Measurements from ENCODE around the gene TIFAB.

Gene TIFAB

DNA sequence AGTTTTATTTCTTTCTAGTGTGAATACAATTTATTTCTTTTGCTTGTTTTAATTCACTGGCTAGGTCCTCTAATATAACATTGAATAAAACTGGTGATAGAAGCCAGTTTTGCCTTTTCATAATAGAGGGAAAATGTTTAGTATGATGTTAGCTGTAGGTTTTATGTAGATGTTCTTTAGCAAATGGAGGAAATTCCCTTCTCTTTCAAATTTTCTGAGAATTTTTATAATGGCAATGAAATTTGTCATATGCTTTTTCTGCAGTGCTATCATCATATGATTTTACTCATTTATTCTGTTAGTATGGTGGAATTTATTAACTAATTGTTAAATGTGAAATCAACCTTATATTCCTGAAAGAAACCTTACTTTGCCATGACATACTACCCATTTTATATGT lies 35.1 kb downstream of the TIFAB start:
- TF ChIP-seq ZFP3 (CRISPR knock-in tag; IDR thresholded peaks at IDR 0.05) (no peak), ARNTL (CRISPR knock-in tag; IDR thresholded peaks at IDR 0.05; ENCODE audit: borderline replicate concordance, low read depth) (no peak), CSRNP3 (CRISPR knock-in tag; IDR thresholded peaks at IDR 0.05) (no peak), GLIS3 (CRISPR knock-in tag; IDR thresholded peaks at IDR 0.05) (no peak), SNAI2 (CRISPR knock-in tag; IDR thresholded peaks at IDR 0.05) (no peak), TCF4 (CRISPR knock-in tag; IDR thresholded peaks at IDR 0.05; ENCODE audit: borderline replicate concordance) (no peak), POU6F1 (CRISPR knock-in tag; IDR thresholded peaks at IDR 0.05; ENCODE audit: borderline replicate concordance, low read depth) (no peak), RARB (CRISPR knock-in tag; IDR thresholded peaks at IDR 0.05) (no peak), ESRRG (CRISPR knock-in tag; IDR thresholded peaks at IDR 0.05) (no peak)
- TF ChIP-seq, protein P1, sequence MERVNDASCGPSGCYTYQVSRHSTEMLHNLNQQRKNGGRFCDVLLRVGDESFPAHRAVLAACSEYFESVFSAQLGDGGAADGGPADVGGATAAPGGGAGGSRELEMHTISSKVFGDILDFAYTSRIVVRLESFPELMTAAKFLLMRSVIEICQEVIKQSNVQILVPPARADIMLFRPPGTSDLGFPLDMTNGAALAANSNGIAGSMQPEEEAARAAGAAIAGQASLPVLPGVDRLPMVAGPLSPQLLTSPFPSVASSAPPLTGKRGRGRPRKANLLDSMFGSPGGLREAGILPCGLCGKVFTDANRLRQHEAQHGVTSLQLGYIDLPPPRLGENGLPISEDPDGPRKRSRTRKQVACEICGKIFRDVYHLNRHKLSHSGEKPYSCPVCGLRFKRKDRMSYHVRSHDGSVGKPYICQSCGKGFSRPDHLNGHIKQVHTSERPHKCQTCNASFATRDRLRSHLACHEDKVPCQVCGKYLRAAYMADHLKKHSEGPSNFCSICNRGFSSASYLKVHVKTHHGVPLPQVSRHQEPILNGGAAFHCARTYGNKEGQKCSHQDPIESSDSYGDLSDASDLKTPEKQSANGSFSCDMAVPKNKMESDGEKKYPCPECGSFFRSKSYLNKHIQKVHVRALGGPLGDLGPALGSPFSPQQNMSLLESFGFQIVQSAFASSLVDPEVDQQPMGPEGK (CRISPR knock-in tag; IDR thresholded peaks at IDR 0.05; ENCODE audit: borderline replicate concordance), result no peak
- ATAC-seq, result no peak

GRCh38 chr5:135405082-135405481 lies 47.1 kb downstream of the TIFAB start:
- TF ChIP-seq ARNTL (CRISPR knock-in tag; IDR thresholded peaks at IDR 0.05; ENCODE audit: borderline replicate concordance, low read depth) (no peak), ZC3H10 (CRISPR knock-in tag; IDR thresholded peaks at IDR 0.05) (no peak), ISL1 (CRISPR knock-in tag; IDR thresholded peaks at IDR 0.05) (no peak), BACH2 (CRISPR knock-in tag; IDR thresholded peaks at IDR 0.05; ENCODE audit: borderline replicate concordance) (no peak), ZFP30 (CRISPR knock-in tag; IDR thresholded peaks at IDR 0.05) (no peak), GLIS3 (CRISPR knock-in tag; IDR thresholded peaks at IDR 0.05) (no peak), OSR1 (CRISPR knock-in tag; IDR thresholded peaks at IDR 0.05) (no peak), ESRRG (CRISPR knock-in tag; IDR thresholded peaks at IDR 0.05) (no peak), SNAI2 (CRISPR knock-in tag; IDR thresholded peaks at IDR 0.05) (no peak)
- TF ChIP-seq, protein P2, sequence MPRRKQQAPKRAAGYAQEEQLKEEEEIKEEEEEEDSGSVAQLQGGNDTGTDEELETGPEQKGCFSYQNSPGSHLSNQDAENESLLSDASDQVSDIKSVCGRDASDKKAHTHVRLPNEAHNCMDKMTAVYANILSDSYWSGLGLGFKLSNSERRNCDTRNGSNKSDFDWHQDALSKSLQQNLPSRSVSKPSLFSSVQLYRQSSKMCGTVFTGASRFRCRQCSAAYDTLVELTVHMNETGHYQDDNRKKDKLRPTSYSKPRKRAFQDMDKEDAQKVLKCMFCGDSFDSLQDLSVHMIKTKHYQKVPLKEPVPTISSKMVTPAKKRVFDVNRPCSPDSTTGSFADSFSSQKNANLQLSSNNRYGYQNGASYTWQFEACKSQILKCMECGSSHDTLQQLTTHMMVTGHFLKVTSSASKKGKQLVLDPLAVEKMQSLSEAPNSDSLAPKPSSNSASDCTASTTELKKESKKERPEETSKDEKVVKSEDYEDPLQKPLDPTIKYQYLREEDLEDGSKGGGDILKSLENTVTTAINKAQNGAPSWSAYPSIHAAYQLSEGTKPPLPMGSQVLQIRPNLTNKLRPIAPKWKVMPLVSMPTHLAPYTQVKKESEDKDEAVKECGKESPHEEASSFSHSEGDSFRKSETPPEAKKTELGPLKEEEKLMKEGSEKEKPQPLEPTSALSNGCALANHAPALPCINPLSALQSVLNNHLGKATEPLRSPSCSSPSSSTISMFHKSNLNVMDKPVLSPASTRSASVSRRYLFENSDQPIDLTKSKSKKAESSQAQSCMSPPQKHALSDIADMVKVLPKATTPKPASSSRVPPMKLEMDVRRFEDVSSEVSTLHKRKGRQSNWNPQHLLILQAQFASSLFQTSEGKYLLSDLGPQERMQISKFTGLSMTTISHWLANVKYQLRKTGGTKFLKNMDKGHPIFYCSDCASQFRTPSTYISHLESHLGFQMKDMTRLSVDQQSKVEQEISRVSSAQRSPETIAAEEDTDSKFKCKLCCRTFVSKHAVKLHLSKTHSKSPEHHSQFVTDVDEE (CRISPR knock-in tag; IDR thresholded peaks at IDR 0.05), result no peak
- ATAC-seq, result no peak

GRCh38 chr5:135402031-135402430 lies 50.1 kb downstream of the TIFAB start:
- no peak for ATAC-seq
- TF ChIP-seq ZNF8 (CRISPR knock-in tag; IDR thresholded peaks at IDR 0.05), result no peak
- TF ChIP-seq ZFP3 (CRISPR knock-in tag; IDR thresholded peaks at IDR 0.05), result no peak
- no peak for TF ChIP-seq TOX (CRISPR knock-in tag; IDR thresholded peaks at IDR 0.05; ENCODE audit: borderline replicate concordance)
- no peak for TF ChIP-seq ZFP30 (CRISPR knock-in tag; IDR thresholded peaks at IDR 0.05)
- TF ChIP-seq CREB5 (CRISPR knock-in tag; IDR thresholded peaks at IDR 0.05; ENCODE audit: low read depth), result no peak
- TF ChIP-seq, protein P2 (CRISPR knock-in tag; IDR thresholded peaks at IDR 0.05), result no peak
- no peak for TF ChIP-seq ARNTL (CRISPR knock-in tag; IDR thresholded peaks at IDR 0.05; ENCODE audit: borderline replicate concordance, low read depth)
- no peak for TF ChIP-seq OSR1 (CRISPR knock-in tag; IDR thresholded peaks at IDR 0.05)
- TF ChIP-seq CSRNP3 (CRISPR knock-in tag; IDR thresholded peaks at IDR 0.05), result no peak
- no peak for TF ChIP-seq ZNF70 (CRISPR knock-in tag; IDR thresholded peaks at IDR 0.05)
- no peak for TF ChIP-seq RARB (CRISPR knock-in tag; IDR thresholded peaks at IDR 0.05)
- TF ChIP-seq CSDC2 (CRISPR knock-in tag; IDR thresholded peaks at IDR 0.05), result no peak
- TF ChIP-seq GLIS3 (CRISPR knock-in tag; IDR thresholded peaks at IDR 0.05), result no peak
- TF ChIP-seq ZNF565 (CRISPR knock-in tag; conservative IDR thresholded peaks at IDR 0.05; ENCODE audit: low read depth), result no peak
- TF ChIP-seq TCF4 (CRISPR knock-in tag; IDR thresholded peaks at IDR 0.05; ENCODE audit: borderline replicate concordance), result no peak
